Upper lobe of left lung (tissue), 6 donors: ENCODE data around the gene PRR30. TPM values are rescaled to one million over a fixed set of nuclear protein-coding genes. Genes with fewer than 3 reads are reported as not detected.
A peak's percentile ranks its signal among the peaks of the same experiment; 100 is the strongest.

ENCODE experiments used
- ATAC-seq, 2 donors: fragments of 200-7000 bp; cut with Tn5 transposase; one replicate each; pipeline ENCODE4 v1.9.1; 2022; ENCODE audit warnings: mild to moderate bottlenecking in 2 of 2, moderate library complexity in 2 of 2; ENCODE audit not compliant: low FRiP score in 2 of 2
- DNase-seq, 2 donors: peaks; one replicate each; pipeline ENCODE4 v3.0.0-alpha.2; 2019 to 2020
- H3K27ac ChIP-seq, 4 donors: fragments of 200-600 bp; sonication (generic); one replicate each; pipeline ENCODE4 v1.5.1; 2016 to 2019
- H3K27me3 ChIP-seq, 4 donors: fragments of 200-600 bp; sonication (generic); one replicate each; pipeline ENCODE4 v1.5.1; 2017 to 2019
- H3K36me3 ChIP-seq, 4 donors: fragments of 200-600 bp; sonication (generic); one replicate each; pipeline ENCODE4 v1.5.1; 2016 to 2019
- H3K4me1 ChIP-seq, 4 donors: fragments of 200-600 bp; sonication (generic); one replicate each; pipeline ENCODE4 v1.5.1; 2018 to 2019
- H3K4me3 ChIP-seq, 4 donors: fragments of 200-600 bp; sonication (generic); one replicate each; pipeline ENCODE4 v1.5.1; 2017 to 2019; ENCODE audit warnings: mild to moderate bottlenecking in 2 of 4, moderate library complexity in 1 of 4
- H3K9me3 ChIP-seq, 4 donors: fragments of 200-600 bp; sonication (generic); one replicate each; pipeline ENCODE4 v1.5.1; 2018 to 2019
- EP300 ChIP-seq, 4 donors: sonication (generic); formaldehyde crosslinking; IDR thresholded peaks; one replicate each; pipeline ENCODE4 v1.5.1; 2017; ENCODE audit warnings: antibody characterized with exemption in 4 of 4, control low read depth in 2 of 4
- POLR2A ChIP-seq, 4 donors: fragments of 450-650 bp; IDR thresholded peaks; one replicate each; pipeline ENCODE4 v1.5.1; 2016 to 2017; ENCODE audit warnings: antibody characterized with exemption in 4 of 4, mild to moderate bottlenecking in 2 of 4
- POLR2AphosphoS5 ChIP-seq, 2 donors: sonication (generic); formaldehyde crosslinking; IDR thresholded peaks; one replicate each; pipeline ENCODE4 v1.5.1; 2017; ENCODE audit warnings: antibody characterized with exemption in 2 of 2
- WGBS, 2 donors: methylation state at CpG; one replicate each; pipeline ENCODE4 v1.1.5; 2017 to 2018; 5-methylcytosine and 5-hydroxymethylcytosine counted together
- total RNA-seq, 6 donors: library from RNA; depleted of rRNA in 4 of 6; stranded (reverse); fragments of >200 nt in 4 of 6; gene quantifications; one replicate each; pipeline versions ENCODE4 v1.1.0 to v1.2.1, GENCODE V29; 2016 to 2021
- TF ChIP-seq, protein P1 (sequence below), 6 experiments: fragments of 450-650 bp in 4 of 6; fragments of 200-600 bp in 2 of 6; sonication (generic) in 2 of 6; IDR thresholded peaks; one replicate each; pipeline ENCODE4 v1.5.1; 2016 to 2019; ENCODE audit warnings: antibody characterized with exemption in 6 of 6
- donor health status: DM: no; HTN: no; CAD: no; lungs with moderate emphysema.
- donor health status: DM: no; HTN: yes; CAD: no; lungs with severe emphysema.

PRR30 gene
- total RNA-seq, 6 donors from 2014 or later: not detected

DNA sequence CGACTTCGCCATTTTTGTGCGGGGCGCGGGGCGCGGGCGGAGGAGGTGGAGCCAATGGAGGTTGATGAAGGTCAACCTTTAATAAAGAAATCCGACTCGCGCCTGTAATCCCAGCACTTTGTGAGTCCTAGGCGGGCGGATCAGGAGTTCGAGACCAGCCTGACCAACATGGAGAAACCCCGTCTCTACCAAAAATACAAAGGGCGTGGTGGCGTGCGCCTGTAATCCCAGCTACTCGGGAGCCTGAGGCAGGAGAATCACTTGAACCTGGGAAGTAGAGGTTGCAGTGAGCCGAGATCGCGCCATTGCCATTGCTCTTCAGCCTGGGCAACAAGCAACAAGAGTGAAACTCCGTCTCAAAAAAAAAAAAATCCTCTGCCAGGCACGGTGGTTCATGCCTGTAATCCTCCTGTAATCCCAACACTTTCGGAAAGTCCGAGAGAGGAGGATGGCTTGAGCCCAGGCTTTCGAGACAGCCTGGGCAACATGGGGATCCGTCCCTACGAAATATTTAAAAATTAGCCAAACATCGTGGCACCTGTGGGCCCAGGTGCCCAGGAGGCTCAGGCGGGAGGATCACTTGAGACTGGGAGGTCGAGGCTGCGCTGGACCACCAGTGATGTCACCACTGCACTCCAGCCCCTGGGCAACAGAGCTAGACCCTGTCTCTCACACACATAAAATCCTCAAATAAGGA, 4.3 kb downstream of the PRR30 start:
- TF ChIP-seq POLR2A (IDR thresholded peaks at IDR 0.05) (peak in 1 of 4 donors; percentile 4), EP300 (IDR thresholded peaks at IDR 0.05) (no peak)
- peak overlapping the region in 3 of 4 donors; percentile 85 to 96 (median 93) for H3K27ac ChIP-seq
- peaks cover 0 to 30% (median 25%) of the 10 kb centered on the region in 4 donors for H3K36me3 ChIP-seq
- H3K9me3 ChIP-seq: no peaks in the 10 kb centered on the region
- H3K4me1 ChIP-seq: peaks cover 9 to 22% (median 13%) of the 10 kb centered on the region in 4 donors
- WGBS, 2 donors: 56 to 92% methylated on average over 14 to 33 of the region's 33 CpGs
- DNase-seq: no peak
- ATAC-seq: no peak
- no peaks in the 10 kb centered on the region for H3K27me3 ChIP-seq
- peak overlapping the region in 3 of 4 donors; percentile 86 to 100 (median 87) for H3K4me3 ChIP-seq

DNA sequence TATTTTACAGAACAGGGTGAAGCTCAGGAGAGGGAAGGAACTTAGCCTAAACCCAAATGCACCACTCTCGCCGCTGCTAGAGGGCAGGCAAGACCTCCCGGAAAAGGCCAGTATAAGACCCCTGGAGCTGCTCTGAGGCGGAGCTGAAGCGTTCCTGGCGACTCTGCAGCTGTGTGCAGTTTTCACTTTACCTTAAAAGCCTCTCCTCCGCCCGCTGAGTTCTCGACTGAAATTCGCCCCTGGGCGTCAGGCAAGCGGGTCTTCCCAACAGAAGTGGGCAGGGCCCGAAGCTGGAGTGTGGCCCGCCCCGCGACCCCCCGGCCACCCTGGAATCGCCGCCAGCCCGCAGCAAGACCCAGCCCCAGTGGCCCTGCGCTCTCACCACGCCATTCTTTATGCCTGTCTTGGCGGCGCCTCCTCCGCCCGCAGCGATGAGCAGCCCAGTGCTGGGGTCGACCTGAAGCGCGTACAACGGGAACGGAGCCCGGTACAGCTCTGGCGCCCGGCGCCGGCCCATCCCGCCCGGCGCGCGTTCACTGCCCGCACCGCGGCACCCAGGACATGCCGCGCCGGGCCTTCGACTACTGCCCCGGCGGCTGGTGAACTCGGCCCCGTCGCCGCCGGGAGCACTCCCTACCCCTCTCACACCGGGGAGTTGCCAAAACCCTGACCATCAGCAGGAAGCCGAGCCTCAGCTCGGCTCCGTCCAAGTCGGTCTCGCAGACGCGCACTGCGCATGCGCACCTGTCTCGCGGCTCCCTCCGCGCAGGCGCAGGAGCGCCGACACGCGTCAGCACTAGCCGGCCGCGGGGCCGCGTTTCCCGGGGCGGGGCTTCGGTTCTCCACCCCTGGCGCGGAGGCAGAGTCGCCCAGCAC, 5.1 kb downstream of the PRR30 start, which contains the start of gene PREB:
TSS of gene PREB (minus strand) at position 732 of the 876 bp plus-strand sequence. CDS start at position 517, 215 bp downstream.
- WGBS, 2 donors: 0% methylated on average over 2 to 49 of the region's 86 CpGs
- peak; percentile 94 to 97 for ATAC-seq

DNA sequence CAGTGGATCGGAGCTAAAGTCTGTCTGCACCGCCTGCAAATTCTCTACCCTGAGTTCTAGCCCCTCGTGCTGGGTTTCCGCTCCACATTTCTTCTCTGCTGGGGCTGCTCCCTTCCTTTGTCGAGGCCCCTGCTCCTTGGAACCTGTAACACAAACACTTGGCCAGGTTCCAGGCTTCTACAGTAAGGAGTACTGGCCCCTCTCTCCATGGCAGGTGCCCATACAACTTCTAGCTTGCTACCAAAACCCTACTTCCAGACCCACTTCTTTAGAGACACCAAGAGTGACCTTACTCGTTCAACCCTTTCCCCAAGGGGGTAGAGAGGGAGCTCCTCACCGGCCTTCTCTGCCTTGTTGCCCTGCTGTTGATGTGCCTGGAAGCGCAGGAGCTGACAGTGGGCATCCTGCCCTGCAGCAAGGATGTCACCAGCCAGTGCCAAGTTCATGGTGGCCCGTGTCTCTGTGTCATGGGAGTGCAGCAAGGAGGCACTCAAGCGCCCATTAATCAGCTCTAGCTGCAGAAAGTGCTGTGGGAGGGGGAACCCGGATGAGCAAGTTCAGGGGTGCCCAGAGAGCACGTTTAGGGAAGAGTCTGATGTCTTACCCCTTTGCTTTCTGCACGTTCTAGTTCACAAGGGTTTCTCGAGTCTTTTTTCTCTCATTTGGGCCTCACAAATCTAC, 5.9 kb downstream of the PRR30 start:
- no peak for TF ChIP-seq POLR2AphosphoS5 (IDR thresholded peaks at IDR 0.05)
- no peak for TF ChIP-seq POLR2A (IDR thresholded peaks at IDR 0.05)
- no peak for TF ChIP-seq EP300 (IDR thresholded peaks at IDR 0.05)
- TF ChIP-seq, protein P1, sequence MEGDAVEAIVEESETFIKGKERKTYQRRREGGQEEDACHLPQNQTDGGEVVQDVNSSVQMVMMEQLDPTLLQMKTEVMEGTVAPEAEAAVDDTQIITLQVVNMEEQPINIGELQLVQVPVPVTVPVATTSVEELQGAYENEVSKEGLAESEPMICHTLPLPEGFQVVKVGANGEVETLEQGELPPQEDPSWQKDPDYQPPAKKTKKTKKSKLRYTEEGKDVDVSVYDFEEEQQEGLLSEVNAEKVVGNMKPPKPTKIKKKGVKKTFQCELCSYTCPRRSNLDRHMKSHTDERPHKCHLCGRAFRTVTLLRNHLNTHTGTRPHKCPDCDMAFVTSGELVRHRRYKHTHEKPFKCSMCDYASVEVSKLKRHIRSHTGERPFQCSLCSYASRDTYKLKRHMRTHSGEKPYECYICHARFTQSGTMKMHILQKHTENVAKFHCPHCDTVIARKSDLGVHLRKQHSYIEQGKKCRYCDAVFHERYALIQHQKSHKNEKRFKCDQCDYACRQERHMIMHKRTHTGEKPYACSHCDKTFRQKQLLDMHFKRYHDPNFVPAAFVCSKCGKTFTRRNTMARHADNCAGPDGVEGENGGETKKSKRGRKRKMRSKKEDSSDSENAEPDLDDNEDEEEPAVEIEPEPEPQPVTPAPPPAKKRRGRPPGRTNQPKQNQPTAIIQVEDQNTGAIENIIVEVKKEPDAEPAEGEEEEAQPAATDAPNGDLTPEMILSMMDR (IDR thresholded peaks at IDR 0.05): no peak
- peak overlapping the region in 3 of 4 donors; percentile 85 to 96 (median 93) for H3K27ac ChIP-seq
- ATAC-seq: no peak
- H3K4me3 ChIP-seq: peak overlapping the region; percentile 86 to 100 (median 92)
- 44 to 46% methylated on average over 10 to 14 of the region's 14 CpGs for whole genome bisulfite sequencing, 2 donors
- no peak for DNase-seq
- H3K4me1 ChIP-seq: peaks cover 9 to 22% (median 13%) of the 10 kb centered on the region in 4 donors
- H3K27me3 ChIP-seq: no peaks in the 10 kb centered on the region
- H3K36me3 ChIP-seq: peaks cover 0 to 36% (median 28%) of the 10 kb centered on the region in 4 donors
- H3K9me3 ChIP-seq: no peaks in the 10 kb centered on the region

More for the DNA sequence above, 5.1 kb downstream of the PRR30 start, which contains the start of gene PREB:
- H3K36me3 ChIP-seq: peaks cover 0 to 36% (median 28%) of the 10 kb centered on the region in 4 donors
- peak within 1 kb of the TSS; percentile 86 to 100 (median 92) for H3K4me3 ChIP-seq
- no peaks in the 10 kb centered on the region for H3K27me3 ChIP-seq
- TF ChIP-seq POLR2A (IDR thresholded peaks at IDR 0.05) (peak in 3 of 4 donors; percentile 62 to 95 (median 80)), EP300 (IDR thresholded peaks at IDR 0.05) (no peak), POLR2AphosphoS5 (IDR thresholded peaks at IDR 0.05) (peak; percentile 90 to 94)
- TF ChIP-seq, protein P1 (IDR thresholded peaks at IDR 0.05): peak in 1 of 6 experiments; percentile 32
- DNase-seq: peak; percentile 96 to 100
- H3K9me3 ChIP-seq: no peaks in the 10 kb centered on the region
- peak within 1 kb of the TSS; percentile 83 to 96 (median 89) for H3K27ac ChIP-seq
- H3K4me1 ChIP-seq: peaks cover 9 to 22% (median 13%) of the 10 kb centered on the region in 4 donors

DNA sequence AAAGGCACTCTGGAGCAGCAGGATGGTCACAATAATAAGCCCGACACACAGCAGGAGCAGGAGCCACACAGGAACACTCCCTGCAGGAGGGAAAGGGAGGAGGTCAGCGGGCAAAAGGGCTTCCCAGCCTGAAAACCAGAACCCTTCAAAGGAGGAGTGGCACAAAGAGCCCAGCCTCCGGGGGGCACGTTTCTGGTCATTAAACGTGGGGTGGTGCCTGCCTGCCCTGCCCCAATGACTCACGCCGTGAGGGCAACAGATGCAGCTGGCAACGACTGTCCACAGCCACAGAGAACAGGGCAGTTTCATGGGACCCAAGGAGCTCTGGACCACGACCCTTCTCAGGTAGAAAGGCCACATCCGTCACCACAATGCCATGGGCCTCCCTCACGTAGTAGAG, 7.8 kb downstream of the PRR30 start:
- Histone ChIP-seq H3K27ac (no peak overlapping the region), H3K9me3 (no peaks in the 10 kb centered on the region), H3K36me3 (peaks cover 0 to 36% (median 28%) of the 10 kb centered on the region in 4 donors), H3K4me3 (no peak overlapping the region), H3K4me1 (peaks cover 9 to 22% (median 13%) of the 10 kb centered on the region in 4 donors), H3K27me3 (no peaks in the 10 kb centered on the region)
- TF ChIP-seq EP300 (IDR thresholded peaks at IDR 0.05) (no peak), POLR2A (IDR thresholded peaks at IDR 0.05) (no peak), POLR2AphosphoS5 (IDR thresholded peaks at IDR 0.05) (no peak)
- TF ChIP-seq, protein P1 (IDR thresholded peaks at IDR 0.05): no peak
- DNase-seq (no peak), ATAC-seq (no peak)
- 86 to 94% methylated on average over 4 to 9 of the region's 11 CpGs for WGBS, 2 donors
